ENCODE results near the gene ALS2CL.

The ALS2CL gene

DNA sequence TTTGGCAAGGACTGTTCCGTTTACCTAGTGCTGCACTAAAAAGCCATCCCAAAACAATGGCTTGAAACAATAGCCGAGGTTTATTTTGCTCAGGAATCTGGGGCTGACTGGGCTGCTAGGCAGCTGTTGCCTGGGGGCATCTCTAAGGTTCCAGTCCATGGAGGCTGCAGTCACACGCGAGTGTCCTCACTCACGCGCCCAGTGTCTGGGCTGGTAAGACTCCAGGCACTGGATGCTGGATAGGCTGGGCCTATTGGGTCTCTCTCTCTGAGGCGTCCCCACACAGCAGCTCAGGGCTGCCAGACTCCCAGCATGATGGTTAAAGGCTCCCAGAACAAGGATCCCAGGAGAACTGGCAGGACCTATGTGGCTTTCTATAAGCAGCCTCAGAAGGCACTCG, 34.2 kb downstream of the ALS2CL start:
- TF ChIP-seq, protein P1, sequence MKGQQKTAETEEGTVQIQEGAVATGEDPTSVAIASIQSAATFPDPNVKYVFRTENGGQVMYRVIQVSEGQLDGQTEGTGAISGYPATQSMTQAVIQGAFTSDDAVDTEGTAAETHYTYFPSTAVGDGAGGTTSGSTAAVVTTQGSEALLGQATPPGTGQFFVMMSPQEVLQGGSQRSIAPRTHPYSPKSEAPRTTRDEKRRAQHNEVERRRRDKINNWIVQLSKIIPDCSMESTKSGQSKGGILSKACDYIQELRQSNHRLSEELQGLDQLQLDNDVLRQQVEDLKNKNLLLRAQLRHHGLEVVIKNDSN (IDR thresholded peaks at IDR 0.05), result no peak
- TF ChIP-seq TAF1 (IDR thresholded peaks at IDR 0.05; ENCODE audit: low read depth) (no peak), RAD21 (IDR thresholded peaks at IDR 0.05; ENCODE audit: low read depth) (no peak), YY1 (IDR thresholded peaks at IDR 0.05; ENCODE audit: low read depth) (no peak), CEBPB (IDR thresholded peaks at IDR 0.05) (no peak), TCF12 (IDR thresholded peaks at IDR 0.05; ENCODE audit: low read depth) (no peak), TEAD4 (IDR thresholded peaks at IDR 0.05) (no peak), FOXM1 (IDR thresholded peaks at IDR 0.05; ENCODE audit: borderline replicate concordance, low read depth) (no peak), ZBTB7A (IDR thresholded peaks at IDR 0.05; ENCODE audit: low read depth) (no peak), CREB1 (IDR thresholded peaks at IDR 0.05; ENCODE audit: low read depth) (no peak), EGR1 (IDR thresholded peaks at IDR 0.05) (no peak), NFIC (IDR thresholded peaks at IDR 0.05) (no peak), EP300 (IDR thresholded peaks at IDR 0.05; ENCODE audit: borderline replicate concordance) (no peak)
- TF ChIP-seq, protein P2, sequence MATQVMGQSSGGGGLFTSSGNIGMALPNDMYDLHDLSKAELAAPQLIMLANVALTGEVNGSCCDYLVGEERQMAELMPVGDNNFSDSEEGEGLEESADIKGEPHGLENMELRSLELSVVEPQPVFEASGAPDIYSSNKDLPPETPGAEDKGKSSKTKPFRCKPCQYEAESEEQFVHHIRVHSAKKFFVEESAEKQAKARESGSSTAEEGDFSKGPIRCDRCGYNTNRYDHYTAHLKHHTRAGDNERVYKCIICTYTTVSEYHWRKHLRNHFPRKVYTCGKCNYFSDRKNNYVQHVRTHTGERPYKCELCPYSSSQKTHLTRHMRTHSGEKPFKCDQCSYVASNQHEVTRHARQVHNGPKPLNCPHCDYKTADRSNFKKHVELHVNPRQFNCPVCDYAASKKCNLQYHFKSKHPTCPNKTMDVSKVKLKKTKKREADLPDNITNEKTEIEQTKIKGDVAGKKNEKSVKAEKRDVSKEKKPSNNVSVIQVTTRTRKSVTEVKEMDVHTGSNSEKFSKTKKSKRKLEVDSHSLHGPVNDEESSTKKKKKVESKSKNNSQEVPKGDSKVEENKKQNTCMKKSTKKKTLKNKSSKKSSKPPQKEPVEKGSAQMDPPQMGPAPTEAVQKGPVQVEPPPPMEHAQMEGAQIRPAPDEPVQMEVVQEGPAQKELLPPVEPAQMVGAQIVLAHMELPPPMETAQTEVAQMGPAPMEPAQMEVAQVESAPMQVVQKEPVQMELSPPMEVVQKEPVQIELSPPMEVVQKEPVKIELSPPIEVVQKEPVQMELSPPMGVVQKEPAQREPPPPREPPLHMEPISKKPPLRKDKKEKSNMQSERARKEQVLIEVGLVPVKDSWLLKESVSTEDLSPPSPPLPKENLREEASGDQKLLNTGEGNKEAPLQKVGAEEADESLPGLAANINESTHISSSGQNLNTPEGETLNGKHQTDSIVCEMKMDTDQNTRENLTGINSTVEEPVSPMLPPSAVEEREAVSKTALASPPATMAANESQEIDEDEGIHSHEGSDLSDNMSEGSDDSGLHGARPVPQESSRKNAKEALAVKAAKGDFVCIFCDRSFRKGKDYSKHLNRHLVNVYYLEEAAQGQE (IDR thresholded peaks at IDR 0.05; ENCODE audit: low read depth), result no peak
- TF ChIP-seq, protein P3, sequence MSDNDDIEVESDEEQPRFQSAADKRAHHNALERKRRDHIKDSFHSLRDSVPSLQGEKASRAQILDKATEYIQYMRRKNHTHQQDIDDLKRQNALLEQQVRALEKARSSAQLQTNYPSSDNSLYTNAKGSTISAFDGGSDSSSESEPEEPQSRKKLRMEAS (IDR thresholded peaks at IDR 0.05), result no peak

DNA sequence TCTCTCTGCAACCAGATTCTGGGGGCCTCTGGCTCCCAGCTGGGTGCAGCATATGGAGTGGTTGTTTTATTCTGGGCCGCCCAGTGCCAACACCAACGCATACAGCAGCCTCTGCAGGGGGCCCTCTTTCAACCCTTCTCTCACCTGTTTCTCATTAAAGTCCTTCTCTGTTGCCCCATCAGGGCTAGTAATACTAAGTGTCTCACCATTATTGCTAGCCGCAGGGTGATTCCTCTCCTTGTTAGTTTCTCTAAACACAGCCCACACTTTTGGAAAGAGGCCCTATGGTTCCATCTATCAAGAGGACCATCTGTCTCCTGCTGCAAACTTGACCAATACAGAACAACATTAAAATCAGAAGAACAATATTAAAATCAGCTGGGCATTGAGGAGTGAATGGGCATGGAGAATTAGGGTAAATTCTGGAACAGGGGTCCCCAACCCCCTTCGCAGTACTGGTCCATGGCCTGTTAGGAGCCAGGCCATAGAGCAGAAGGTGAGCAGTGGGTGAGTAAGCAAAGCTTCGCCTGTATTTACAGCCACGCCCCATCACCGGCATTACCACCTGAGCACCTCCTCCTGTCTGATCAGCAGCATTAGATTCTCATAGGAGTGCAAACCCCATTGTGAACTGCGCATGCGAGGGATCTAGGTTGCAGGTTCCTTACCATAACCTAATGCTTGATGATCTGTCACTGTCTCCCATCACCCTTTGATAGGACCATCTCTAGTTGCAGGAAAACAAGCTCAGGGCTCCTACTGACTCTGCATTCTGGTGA, 36.5 kb downstream of the ALS2CL start:
- TF ChIP-seq RAD21 (IDR thresholded peaks at IDR 0.05; ENCODE audit: low read depth), result no peak
- TF ChIP-seq EP300 (IDR thresholded peaks at IDR 0.05; ENCODE audit: borderline replicate concordance), result no peak
- TF ChIP-seq, protein P3 (IDR thresholded peaks at IDR 0.05), result no peak
- no peak for TF ChIP-seq NFIC (IDR thresholded peaks at IDR 0.05)
- TF ChIP-seq EGR1 (IDR thresholded peaks at IDR 0.05), result no peak
- TF ChIP-seq YY1 (IDR thresholded peaks at IDR 0.05; ENCODE audit: low read depth), result no peak

DNA sequence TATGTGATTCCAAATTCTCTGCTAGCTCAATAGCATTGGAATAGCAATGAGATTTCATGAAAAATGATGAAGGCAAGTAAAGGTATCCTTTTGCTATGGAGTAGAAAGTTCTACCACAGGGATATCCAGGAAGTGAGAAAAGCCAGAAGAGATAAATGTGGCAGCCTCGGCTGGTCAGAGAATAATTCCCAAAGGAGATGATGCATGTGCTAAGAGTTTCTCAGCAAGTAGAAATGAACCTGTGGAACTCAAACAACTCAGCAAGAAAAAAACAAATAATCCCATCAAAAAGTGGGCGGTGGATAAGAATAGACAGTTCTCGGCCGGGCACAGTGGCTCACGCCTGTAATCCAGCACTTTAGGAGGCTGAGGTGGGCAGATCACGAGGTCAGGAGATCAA, 38.2 kb downstream of the ALS2CL start:
- no peak for TF ChIP-seq ZBTB7A (IDR thresholded peaks at IDR 0.05; ENCODE audit: low read depth)
- no peak for TF ChIP-seq TAF1 (IDR thresholded peaks at IDR 0.05; ENCODE audit: low read depth)
- no peak for TF ChIP-seq EP300 (IDR thresholded peaks at IDR 0.05; ENCODE audit: borderline replicate concordance)
- TF ChIP-seq, protein P2 (IDR thresholded peaks at IDR 0.05; ENCODE audit: low read depth), result no peak
- TF ChIP-seq, protein P3 (IDR thresholded peaks at IDR 0.05), result no peak
- no peak for TF ChIP-seq CEBPB (IDR thresholded peaks at IDR 0.05)
- no peak for TF ChIP-seq NFIC (IDR thresholded peaks at IDR 0.05)
- no peak for TF ChIP-seq FOXM1 (IDR thresholded peaks at IDR 0.05; ENCODE audit: borderline replicate concordance, low read depth)
- no peak for TF ChIP-seq EGR1 (IDR thresholded peaks at IDR 0.05)

DNA sequence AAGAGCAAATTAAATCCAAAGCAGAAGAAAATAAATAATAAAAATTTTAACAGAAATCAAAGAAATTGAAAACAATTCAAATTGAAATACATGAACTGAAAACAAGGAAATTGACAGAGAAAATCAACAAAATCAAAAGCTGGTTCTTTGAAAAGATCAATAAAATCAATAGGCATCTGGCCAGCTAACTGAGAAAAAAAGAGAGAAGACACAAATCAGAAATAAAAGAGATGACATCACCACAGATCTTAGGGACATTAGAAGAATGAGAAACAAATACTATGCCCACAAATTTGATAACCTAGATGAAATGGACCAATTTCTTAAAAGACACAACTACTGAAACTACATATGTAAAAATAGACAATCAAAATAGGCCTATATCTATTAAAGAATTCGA, 42.4 kb downstream of the ALS2CL start:
- no peak for TF ChIP-seq CEBPB (IDR thresholded peaks at IDR 0.05)
- TF ChIP-seq, protein P1 (IDR thresholded peaks at IDR 0.05), result no peak

DNA sequence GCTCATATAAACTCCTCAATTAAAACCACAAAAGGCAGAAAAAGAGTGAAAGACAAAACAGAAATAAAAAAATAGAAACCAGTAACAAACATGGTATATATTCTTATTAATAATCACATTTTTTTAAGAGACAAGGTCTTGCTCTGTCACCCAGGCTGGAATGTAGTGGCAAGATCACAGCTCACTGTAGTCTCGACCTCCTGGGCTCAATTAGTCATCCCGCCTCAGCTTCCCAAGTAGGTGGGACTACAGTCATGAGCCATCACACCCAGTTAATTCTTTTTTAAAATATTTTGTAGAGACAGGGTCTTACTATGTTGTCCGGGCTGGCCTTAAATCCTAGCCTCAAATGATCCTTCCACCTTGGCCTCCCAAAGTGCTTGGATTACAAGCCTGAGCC, 44.0 kb downstream of the ALS2CL start:
- TF ChIP-seq RAD21 (IDR thresholded peaks at IDR 0.05; ENCODE audit: low read depth), result no peak
- no peak for TF ChIP-seq EP300 (IDR thresholded peaks at IDR 0.05; ENCODE audit: borderline replicate concordance)
- TF ChIP-seq, protein P3 (IDR thresholded peaks at IDR 0.05), result no peak

DNA sequence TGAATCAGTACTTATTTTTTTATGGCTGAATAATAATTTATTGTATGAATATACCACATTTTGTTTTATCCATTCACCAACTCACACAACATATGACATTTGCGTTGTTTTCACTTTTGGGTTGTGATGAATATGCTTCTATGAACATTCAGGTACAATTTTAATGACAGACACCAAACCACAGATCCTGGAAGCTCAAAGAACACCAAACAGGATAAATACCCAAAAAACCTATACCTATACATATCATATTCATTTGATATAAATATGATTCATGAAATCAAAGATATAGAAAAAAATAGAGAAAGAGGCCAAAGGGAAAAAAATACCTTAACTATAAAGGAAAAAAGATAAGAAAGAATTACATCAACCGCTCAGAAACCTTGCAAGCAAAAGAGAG, 45.4 kb downstream of the ALS2CL start:
- TF ChIP-seq RAD21 (IDR thresholded peaks at IDR 0.05; ENCODE audit: low read depth) (no peak), EGR1 (IDR thresholded peaks at IDR 0.05) (no peak), TAF1 (IDR thresholded peaks at IDR 0.05; ENCODE audit: low read depth) (no peak), YY1 (IDR thresholded peaks at IDR 0.05; ENCODE audit: low read depth) (no peak), ZBTB7A (IDR thresholded peaks at IDR 0.05; ENCODE audit: low read depth) (no peak), TEAD4 (IDR thresholded peaks at IDR 0.05) (no peak), NFIC (IDR thresholded peaks at IDR 0.05) (no peak)
- TF ChIP-seq, protein P2 (IDR thresholded peaks at IDR 0.05; ENCODE audit: low read depth), result no peak
- TF ChIP-seq, protein P1 (IDR thresholded peaks at IDR 0.05), result no peak

All from Ishikawa (cell line).